GM23338 (cell line): ENCODE measurements around the gene IL20. TPM values are rescaled to one million over a fixed set of nuclear protein-coding genes. Genes with fewer than 3 reads are reported as not detected.

Experiments
- ATAC-seq: fragments of 200-7000 bp; cut with Tn5 transposase; 3 replicates; pipeline ENCODE4 v1.9.1; 2020
- DNase-seq: peaks from one replicate; pipeline ENCODE4 v3.0.0-alpha.2; 2015; ENCODE audit warnings: low spot score
- H2AFZ ChIP-seq: fragments of 200-600 bp; sonication (generic); 2 replicates; pipeline ENCODE4 v1.8.0; 2016; ENCODE audit warnings: antibody characterized with exemption, mild to moderate bottlenecking, moderate library complexity
- H3F3A ChIP-seq: fragments of 200-600 bp; sonication (generic); replicated peaks from 2 replicates; pipeline ENCODE4 v1.8.0; 2017; ENCODE audit warnings: antibody characterized with exemption, mixed run types, low read depth
- H3K27ac ChIP-seq: fragments of 200-600 bp; sonication (generic); 2 replicates; pipeline ENCODE4 v1.6.1; 2016; ENCODE audit warnings: low read depth
- H3K27me3 ChIP-seq: fragments of 200-600 bp; sonication (generic); 2 replicates; pipeline ENCODE4 v1.8.0; 2016; ENCODE audit warnings: mild to moderate bottlenecking, mixed run types, moderate library complexity; ENCODE audit not compliant: insufficient read depth
- H3K36me3 ChIP-seq: fragments of 200-600 bp; sonication (generic); 2 replicates; pipeline ENCODE4 v1.8.0; 2016; ENCODE audit warnings: mild to moderate bottlenecking; ENCODE audit not compliant: insufficient read depth
- H3K4me1 ChIP-seq: fragments of 200-600 bp; sonication (generic); 2 replicates; pipeline ENCODE4 v1.8.0; 2016; ENCODE audit warnings: mild to moderate bottlenecking, moderate library complexity; ENCODE audit not compliant: insufficient read depth
- H3K4me2 ChIP-seq: fragments of 200-600 bp; sonication (generic); 2 replicates; pipeline ENCODE4 v1.7.1; 2017; ENCODE audit warnings: mixed run types
- H3K4me3 ChIP-seq: fragments of 200-600 bp; sonication (generic); 2 replicates; pipeline ENCODE4 v1.6.1; 2016; ENCODE audit warnings: mixed run types
- H3K79me2 ChIP-seq: fragments of 200-600 bp; sonication (generic); replicated peaks from 2 replicates; pipeline ENCODE4 v1.8.0; 2017; ENCODE audit warnings: mild to moderate bottlenecking; ENCODE audit not compliant: insufficient read depth
- H3K9me2 ChIP-seq: fragments of 200-600 bp; sonication (generic); 2 replicates; pipeline ENCODE4 v1.8.0; 2017; ENCODE audit not compliant: insufficient read depth
- H4K20me1 ChIP-seq: fragments of 200-600 bp; sonication (generic); replicated peaks from 2 replicates; pipeline ENCODE4 v1.8.0; 2017; ENCODE audit warnings: mild to moderate bottlenecking; ENCODE audit not compliant: insufficient read depth
- H3K27ac Mint-ChIP-seq: 2 replicates; pipeline ENCODE4 v1.8.0; 2020; ENCODE audit warnings: inconsistent platforms, mild to moderate bottlenecking, moderate library complexity, mixed read lengths
- H3K27me3 Mint-ChIP-seq: 3 replicates; pipeline ENCODE4 v1.8.0; 2022; ENCODE audit warnings: low read depth, mild to moderate bottlenecking, moderate library complexity, mixed read lengths, inconsistent platforms; ENCODE audit not compliant: insufficient read depth, poor library complexity
- H3K36me3 Mint-ChIP-seq: 3 replicates; pipeline ENCODE4 v1.8.0; 2021; ENCODE audit warnings: low read depth, mild to moderate bottlenecking, inconsistent platforms, moderate library complexity, mixed read lengths
- H3K4me1 Mint-ChIP-seq: 3 replicates; pipeline ENCODE4 v1.8.0; 2020; ENCODE audit warnings: mild to moderate bottlenecking, inconsistent platforms, mixed read lengths
- H3K4me3 Mint-ChIP-seq: 3 replicates; pipeline ENCODE4 v1.8.0; 2021; ENCODE audit warnings: moderate library complexity, mild to moderate bottlenecking, inconsistent platforms, mixed read lengths
- H3K9me3 Mint-ChIP-seq: 3 replicates; pipeline ENCODE4 v1.8.0; 2020; ENCODE audit warnings: moderate library complexity, mild to moderate bottlenecking, inconsistent platforms, mixed read lengths
- CREB1 ChIP-seq: fragments of 250-450 bp; sonication (Bioruptor Pico); IDR thresholded peaks from 2 replicates; pipeline ENCODE4 v1.5.0; 2020; ENCODE audit warnings: low read depth, mild to moderate bottlenecking, moderate library complexity
- CTCF ChIP-seq, 2 experiments: fragments of 200-600 bp in 1 of 2; sonication (generic) in 1 of 2; conservative IDR thresholded peaks; 2 replicates each; pipeline versions ENCODE4 v1.5.1 to v1.6.1; 2016 to 2017; ENCODE audit warnings: antibody characterized with exemption in 2 of 2, low read depth in 2 of 2, mild to moderate bottlenecking in 2 of 2, moderate library complexity in 1 of 2
- ETS1 ChIP-seq: IDR thresholded peaks from 2 replicates; pipeline ENCODE4 v1.6.1; 2016; ENCODE audit warnings: antibody characterized with exemption
- EZH2 ChIP-seq: fragments of 200-600 bp; sonication (generic); IDR thresholded peaks from one replicate; pipeline ENCODE4 v1.8.0; 2017; ENCODE audit warnings: antibody characterized with exemption, mild to moderate bottlenecking, low read depth; ENCODE audit not compliant: unreplicated experiment
- EZH2phosphoT487 ChIP-seq: fragments of 200-600 bp; sonication (generic); IDR thresholded peaks from one replicate; pipeline ENCODE4 v1.8.1; 2018; ENCODE audit warnings: antibody characterized with exemption; ENCODE audit not compliant: unreplicated experiment
- JUNB ChIP-seq: IDR thresholded peaks from one replicate; pipeline ENCODE4 v1.6.1; 2016; ENCODE audit warnings: antibody characterized with exemption; ENCODE audit not compliant: unreplicated experiment
- NANOG ChIP-seq: IDR thresholded peaks from 2 replicates; pipeline ENCODE4 v1.6.1; 2016; ENCODE audit warnings: antibody characterized with exemption, borderline replicate concordance
- POLR2AphosphoS5 ChIP-seq: IDR thresholded peaks from 2 replicates; pipeline ENCODE4 v1.6.1; 2016; ENCODE audit warnings: antibody characterized with exemption, low read depth
- STAT1 ChIP-seq: IDR thresholded peaks from one replicate; pipeline ENCODE4 v1.6.1; 2016; ENCODE audit warnings: antibody characterized with exemption; ENCODE audit not compliant: unreplicated experiment
- ZNF114 ChIP-seq: fragments of 250-450 bp; sonication (Bioruptor Pico); IDR thresholded peaks from 2 replicates; pipeline ENCODE4 v1.5.0; 2020; ENCODE audit warnings: mild to moderate bottlenecking, moderate library complexity
- ZNF331 ChIP-seq: fragments of 250-450 bp; sonication (Bioruptor Pico); IDR thresholded peaks from 2 replicates; pipeline ENCODE4 v1.5.0; 2020; ENCODE audit warnings: low read depth, mild to moderate bottlenecking, moderate library complexity
- ZNF462 ChIP-seq: fragments of 250-450 bp; sonication (Bioruptor Pico); IDR thresholded peaks from 2 replicates; pipeline ENCODE4 v1.5.0; 2020; ENCODE audit warnings: mild to moderate bottlenecking, moderate library complexity
- polyA plus RNA-seq: library from polyadenylated mRNA; unstranded; fragments of >200 nt; fragmentation: Nextera tagmentation; extraction: Ambion mirVana; gene quantifications from 2 replicates; pipeline ENCODE4 v1.2.1, GENCODE V29; 2016
- total RNA-seq: library from RNA; depleted of rRNA; stranded (reverse); fragments of >200 nt; shearing (Covaris generic); gene quantifications from 2 replicates; pipeline ENCODE4 v1.2.3, GENCODE V29; 2014

Gene IL20
- total and polyA plus RNA-seq, 2 experiments from 2014 or later = not detected

DNA sequence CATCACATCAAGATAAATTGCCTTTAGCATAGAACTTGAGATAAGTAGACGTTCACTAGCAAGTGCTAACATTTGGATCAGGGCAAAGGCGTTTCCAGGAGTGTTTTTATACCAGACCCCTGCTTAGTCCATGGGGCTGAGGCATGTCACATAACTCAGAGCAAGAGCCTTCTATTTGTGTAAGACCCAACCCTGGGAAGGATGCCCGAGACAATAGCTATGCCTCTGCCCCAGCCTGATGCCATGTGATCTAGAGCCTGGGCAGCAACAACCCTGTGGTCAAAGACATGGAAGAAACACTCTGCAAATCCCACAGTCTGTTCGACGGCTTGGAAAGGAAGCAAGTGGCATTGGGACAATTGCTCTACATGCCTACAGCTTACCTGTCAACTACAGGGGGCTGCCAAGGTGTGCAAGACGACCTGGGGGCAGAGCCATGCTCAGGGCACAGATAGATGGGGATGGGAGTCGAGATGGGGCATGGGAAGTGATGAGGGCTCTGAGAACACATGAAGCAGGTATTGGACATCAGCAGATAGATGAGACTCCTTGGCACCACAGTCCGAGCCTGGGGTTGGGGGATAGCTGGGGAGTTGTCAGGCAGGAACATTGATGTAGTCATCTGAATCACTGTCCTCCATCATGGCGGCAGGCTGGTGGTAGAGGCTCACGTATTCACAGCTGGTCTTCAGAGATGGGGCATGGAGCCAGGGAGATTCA lies 39.2 kb downstream of the IL20 start (continued):
- TF ChIP-seq ETS1 (no peak), EZH2 (no peak), ZNF114 (CRISPR knock-in tag) (no peak), POLR2AphosphoS5 (no peak)

DNA sequence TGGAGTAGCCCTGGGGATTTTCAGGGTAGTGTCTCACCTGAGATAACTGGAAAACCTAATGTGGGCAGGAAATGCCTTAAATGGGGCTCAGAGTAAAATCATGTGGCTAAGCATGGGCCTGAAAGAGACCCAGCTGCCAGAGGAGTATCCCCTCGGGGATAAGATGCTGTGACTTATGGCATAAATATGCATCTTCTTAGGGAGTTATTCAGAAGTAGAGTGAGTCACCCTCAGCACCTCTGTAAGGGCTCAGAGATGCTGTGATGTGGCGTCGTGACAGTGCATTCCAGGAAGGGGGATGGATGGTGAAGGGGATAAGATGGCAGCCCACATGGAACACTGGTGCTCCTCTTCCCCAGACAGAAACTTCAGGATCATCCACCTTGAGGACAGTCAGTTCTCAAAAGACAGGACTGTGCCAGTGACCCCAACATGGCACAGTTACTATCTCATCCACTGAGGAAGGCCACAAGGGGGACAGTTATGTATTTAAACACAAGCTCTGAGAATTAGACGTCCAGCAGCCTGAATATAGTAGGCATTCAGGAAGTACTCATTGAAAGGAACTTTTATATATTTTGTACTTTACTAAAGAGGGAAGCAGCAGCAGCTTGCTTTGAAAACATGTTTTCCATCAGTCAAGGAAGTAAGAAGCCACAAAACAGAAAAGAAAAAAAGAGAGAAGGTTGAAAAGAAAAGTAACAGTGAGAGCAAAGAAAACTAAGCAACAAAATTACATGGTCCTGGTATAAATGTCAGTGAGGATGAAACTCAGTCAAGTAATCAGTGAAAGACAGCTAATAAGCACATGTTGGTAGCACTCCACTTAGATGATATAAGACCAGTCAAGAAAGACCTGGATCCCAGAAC lies 40.1 kb downstream of the IL20 start:
- no peaks in the 10 kb centered on the region for H3K36me3 ChIP-seq
- no peaks in the 10 kb centered on the region for H3K79me2 ChIP-seq
- Mint-ChIP-seq H3K36me3 (no peaks in the 10 kb centered on the region), H3K4me1 (peaks cover 19% of the 10 kb centered on the region), H3K27ac (no peak overlapping the region), H3K27me3 (peaks cover 23% of the 10 kb centered on the region), H3K4me3 (no peak overlapping the region), H3K9me3 (no peaks in the 10 kb centered on the region)
- peaks cover 6% of the 10 kb centered on the region; the same call in 1 of the 2 replicates for H3F3A ChIP-seq
- no peak overlapping the region for H3K4me3 ChIP-seq
- no peak overlapping the region for H3K27ac ChIP-seq
- DNase-seq = no peak
- 0 out of 2 replicates have a peak, but pooled peaks cover 4% of the 10 kb centered on the region for H3K9me2 ChIP-seq
- no peak overlapping the region for H3K4me2 ChIP-seq
- H3K27me3 ChIP-seq = peaks cover 28% of the 10 kb centered on the region
- no peak overlapping the region for H2AFZ ChIP-seq
- H4K20me1 ChIP-seq = no peaks in the 10 kb centered on the region
- H3K4me1 ChIP-seq = peaks cover 4% of the 10 kb centered on the region
- no peak for ATAC-seq
- TF ChIP-seq ZNF331 (no peak), STAT1 (no peak), EZH2 (no peak), ZNF462 (no peak), ZNF114 (CRISPR knock-in tag) (no peak), ETS1 (no peak), CREB1 (CRISPR knock-in tag) (no peak), CTCF (conservative IDR thresholded peaks at IDR 0.05; ENCODE audit: low read depth in 2 of 2) (no peak), POLR2AphosphoS5 (no peak), EZH2phosphoT487 (no peak), JUNB (no peak), NANOG (no peak)
